Nucleus accumbens (tissue), 56 donors: ENCODE results near the gene PRSS3.
"Not testable (repeated sequence)": the region's sequence is repeated elsewhere in the genome, so short reads cannot be mapped to it uniquely, and the experiment has no call there.

Experiments
- DNase-seq, 56 donors: peaks; one replicate each; lab custom pipeline; 2025; lab: John Stamatoyannopoulos, UW

PRSS3 gene

GRCh38 chr9:33795281-33795680 is at the start of gene PRSS3:
TSS of gene PRSS3 (plus strand) at chr9:33795561. CDS start at chr9:33795574, 13 bp downstream.
- DNase-seq, result no peak

- DNase-seq, result no peak
Observed at GRCh38 chr9:33748633-33749304, 46.6 kb upstream of the PRSS3 start.

GRCh38 chr9:33749305-33749654 is 46.1 kb upstream of the PRSS3 start:
- not testable (repeated sequence) for DNase-seq

GRCh38 chr9:33750307-33750838 is 45.0 kb upstream of the PRSS3 start:
- no peak for DNase-seq

GRCh38 chr9:33750839-33751339 is 44.5 kb upstream of the PRSS3 start:
- DNase-seq, result no peak

- no peak for DNase-seq
Observed at GRCh38 chr9:33751536-33752129, 43.7 kb upstream of the PRSS3 start.

GRCh38 chr9:33752130-33752637 is 43.2 kb upstream of the PRSS3 start:
- no peak for DNase-seq

GRCh38 chr9:33752789-33753188 is 42.6 kb upstream of the PRSS3 start:
- DNase-seq, result not testable (repeated sequence)

- DNase-seq, result not testable (repeated sequence)
Observed at GRCh38 chr9:33759648-33760047, 35.7 kb upstream of the PRSS3 start.

- no peak for DNase-seq
Observed at GRCh38 chr9:33762343-33762742, 33.0 kb upstream of the PRSS3 start.

GRCh38 chr9:33763709-33764108 is 31.7 kb upstream of the PRSS3 start:
- DNase-seq, result not testable (repeated sequence)

GRCh38 chr9:33765411-33765810 is 29.9 kb upstream of the PRSS3 start:
- no peak for DNase-seq

- DNase-seq, result not testable (repeated sequence)
Observed at GRCh38 chr9:33770156-33770880, 25.0 kb upstream of the PRSS3 start.

GRCh38 chr9:33773135-33773534 is 22.2 kb upstream of the PRSS3 start:
- DNase-seq, result not testable (repeated sequence)

- not testable (repeated sequence) for DNase-seq
Observed at GRCh38 chr9:33774074-33774659, 21.2 kb upstream of the PRSS3 start.

- no peak for DNase-seq
Observed at GRCh38 chr9:33776578-33776977, 18.8 kb upstream of the PRSS3 start.

- peak in 21 of 56 donors; percentile 1 to 49 (median 11) for DNase-seq
Observed at GRCh38 chr9:33778700-33779351, 16.5 kb upstream of the PRSS3 start.

- DNase-seq, result no peak
Observed at GRCh38 chr9:33780276-33780675, 15.1 kb upstream of the PRSS3 start.

- DNase-seq, result no peak
Observed at GRCh38 chr9:33781736-33782135, 13.6 kb upstream of the PRSS3 start.
